GDM1 (cell line): ENCODE measurements around the gene USP2.
A peak's percentile ranks its signal among the peaks of the same experiment; 100 is the strongest.

ENCODE experiments used
- DNase-seq: peaks from one replicate; lab custom pipeline; 2025; lab: John Stamatoyannopoulos, UW

Gene USP2

DNA sequence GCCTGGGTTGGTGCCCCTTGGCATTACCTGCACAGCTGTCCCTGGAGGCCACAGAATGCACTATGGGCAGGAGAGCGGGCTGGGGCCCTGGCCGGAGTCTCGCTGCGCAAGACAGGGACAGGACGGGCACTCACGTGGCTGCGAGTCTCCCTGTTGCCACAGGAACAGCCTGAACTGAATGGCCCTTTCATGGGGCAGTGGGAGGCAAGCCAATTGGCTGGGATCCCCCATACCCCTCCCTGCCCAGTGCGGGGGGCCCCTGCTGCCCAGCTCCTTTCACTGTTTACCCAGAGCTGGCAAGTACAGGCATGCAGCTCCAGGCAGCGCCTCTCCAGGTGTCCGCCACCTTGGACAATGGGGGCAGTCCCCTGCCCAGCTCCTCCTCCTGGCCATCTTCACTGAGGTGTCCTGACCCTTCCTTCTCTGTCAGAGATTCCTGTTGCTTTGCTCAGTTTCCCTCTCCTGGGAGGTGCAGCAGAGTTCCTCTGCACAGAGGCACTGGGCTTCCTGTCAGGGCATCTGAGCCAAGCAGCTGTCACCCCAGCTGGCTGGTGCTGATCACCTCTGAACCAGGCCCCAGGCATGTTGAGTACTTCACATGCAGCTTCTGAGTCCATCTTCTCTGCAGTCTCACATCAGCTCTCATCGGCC lies 5.2 kb downstream of the USP2 start:
- no peak for DNase-seq

DNA sequence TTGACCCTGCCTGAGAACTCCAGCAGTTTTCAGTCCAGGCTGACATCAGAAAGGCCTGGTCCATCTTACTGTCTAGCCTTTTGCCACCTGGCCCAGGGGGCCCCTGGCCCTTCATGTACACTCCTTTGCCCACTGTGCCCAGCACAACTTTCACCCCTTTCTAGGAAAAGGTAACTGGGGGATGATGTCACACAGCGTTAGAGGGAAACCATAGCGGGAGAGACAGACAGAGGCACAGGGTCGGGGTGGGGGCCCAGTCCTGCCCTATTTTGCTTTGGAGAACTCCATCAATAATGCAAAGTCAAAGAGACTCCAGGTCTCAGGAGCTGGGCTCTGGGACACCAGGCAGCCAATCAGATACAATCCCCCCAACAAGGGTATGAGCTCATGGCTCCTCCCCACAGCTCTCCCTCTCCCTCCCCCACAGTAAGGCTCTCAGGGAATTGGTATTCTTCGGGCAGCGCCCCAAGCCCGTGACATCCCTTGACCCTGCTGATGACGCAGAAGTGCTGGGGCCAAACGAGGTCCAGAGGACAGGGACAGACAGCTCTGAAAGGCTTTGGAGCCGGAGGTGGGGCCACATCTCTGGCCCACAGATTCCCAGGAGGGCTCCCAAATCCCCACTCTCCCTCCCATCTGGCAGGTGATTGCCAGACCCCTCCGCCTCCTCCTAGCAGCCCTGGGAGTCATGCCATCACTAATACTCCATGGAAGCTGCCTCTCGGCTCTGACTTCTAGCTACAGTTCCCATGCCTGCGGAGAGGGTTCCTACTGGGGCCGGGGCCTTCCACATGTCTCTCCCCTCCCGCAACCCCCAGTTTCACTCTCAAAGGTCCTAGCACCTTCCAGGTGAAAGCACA lies 5.9 kb downstream of the USP2 start:
- DNase-seq = no peak

- DNase-seq = no peak
These were observed 6.7 kb downstream of the USP2 start for GRCh38 chr11:119374632-119375336.

GRCh38 chr11:119373921-119374631 lies 7.4 kb downstream of the USP2 start:
- peak; percentile 53 for DNase-seq

GRCh38 chr11:119373059-119373920 lies 8.2 kb downstream of the USP2 start:
- no peak for DNase-seq

DNA sequence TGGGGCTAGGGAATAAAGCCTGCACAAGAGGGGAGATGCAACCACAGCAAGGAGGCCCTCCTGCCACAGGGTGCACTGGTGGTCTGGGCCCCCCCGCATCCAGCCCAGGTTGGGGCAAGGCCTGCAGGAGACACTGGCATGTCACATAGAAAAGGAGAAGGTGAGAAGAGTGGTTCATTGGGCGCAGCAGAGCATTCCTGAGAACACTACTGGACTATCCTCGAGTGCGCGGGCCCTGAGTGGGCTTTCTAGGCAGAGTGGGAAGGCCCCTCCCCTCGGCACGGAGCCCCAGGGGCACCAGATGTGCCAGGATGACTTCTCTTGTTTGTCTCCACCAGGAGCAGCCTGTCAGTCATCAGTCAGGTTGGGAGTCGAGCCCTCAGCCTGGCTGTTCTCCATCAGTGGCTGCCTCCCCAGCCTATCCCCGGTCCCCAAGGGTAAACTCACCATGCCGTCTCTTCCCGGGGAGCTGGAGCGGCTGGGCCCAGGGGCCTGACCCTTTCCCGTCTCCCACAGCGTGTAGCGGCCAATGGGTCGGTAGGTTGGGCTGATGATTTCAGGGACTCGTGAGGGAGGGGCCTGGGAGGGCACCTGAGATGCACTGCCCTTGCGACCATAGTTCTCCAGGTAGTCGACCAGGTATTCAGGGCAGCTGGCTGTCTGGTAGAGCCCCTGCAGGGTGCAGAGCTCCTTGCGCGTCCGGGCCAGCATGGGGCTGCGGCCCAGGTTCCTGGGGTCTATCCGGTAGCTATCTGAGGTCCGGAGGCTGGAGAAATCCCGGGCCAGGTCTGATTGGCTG lies 9.0 kb downstream of the USP2 start:
- no peak for DNase-seq

DNA sequence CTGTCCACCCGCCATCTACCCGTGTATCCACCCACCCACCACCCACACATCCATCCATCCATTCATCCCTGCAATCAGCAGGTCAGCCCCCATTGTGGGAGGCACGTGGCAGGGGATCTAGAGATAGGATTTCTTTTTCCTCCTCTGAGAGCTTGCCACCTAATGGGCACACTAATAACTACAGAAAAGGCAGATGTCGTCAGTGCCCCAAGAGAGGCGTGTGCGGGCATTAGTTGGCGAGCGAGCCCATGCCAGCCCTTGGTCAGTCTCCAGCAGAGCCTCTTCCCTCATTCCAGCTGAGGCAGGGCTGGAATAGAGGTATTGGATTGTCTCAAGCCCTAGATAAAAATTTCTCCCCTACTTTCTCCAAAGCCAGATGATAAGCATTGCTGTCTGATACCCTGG lies 9.7 kb downstream of the USP2 start:
- DNase-seq = no peak

DNA sequence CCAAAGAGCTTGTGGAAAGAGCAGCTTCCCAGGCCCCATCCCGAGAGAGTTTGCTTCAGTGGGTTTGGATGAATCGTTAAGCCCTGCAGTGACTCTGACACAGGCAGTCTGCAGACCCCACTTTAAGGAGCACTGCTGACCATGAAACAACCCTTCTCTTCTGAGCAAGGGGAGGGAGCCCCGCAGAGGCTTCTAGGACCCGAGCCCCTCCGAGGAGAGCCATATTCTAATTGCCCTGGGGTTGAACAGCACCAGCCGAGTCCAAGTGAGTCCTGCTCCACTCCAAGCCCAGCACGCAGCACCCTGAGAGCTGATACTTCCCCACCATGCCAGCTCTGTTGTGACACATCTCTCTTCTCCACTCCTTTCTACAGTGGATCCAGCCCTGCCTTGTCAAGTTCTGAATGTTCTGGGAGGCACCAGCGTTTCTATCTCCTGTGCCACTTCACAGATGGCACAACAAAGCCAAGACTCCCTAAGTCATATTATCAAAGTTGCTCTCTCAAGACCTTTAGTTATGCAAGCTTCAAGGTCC lies 10.4 kb downstream of the USP2 start:
- no peak for DNase-seq

GRCh38 chr11:119370486-119371046 lies 10.9 kb downstream of the USP2 start:
- no peak for DNase-seq

- no peak for DNase-seq
These were observed 12.2 kb downstream of the USP2 start for GRCh38 chr11:119369132-119369925.

GRCh38 chr11:119368121-119369034 lies 13.1 kb downstream of the USP2 start:
- no peak for DNase-seq

GRCh38 chr11:119367661-119368120 lies 13.8 kb downstream of the USP2 start:
- DNase-seq = no peak

DNA sequence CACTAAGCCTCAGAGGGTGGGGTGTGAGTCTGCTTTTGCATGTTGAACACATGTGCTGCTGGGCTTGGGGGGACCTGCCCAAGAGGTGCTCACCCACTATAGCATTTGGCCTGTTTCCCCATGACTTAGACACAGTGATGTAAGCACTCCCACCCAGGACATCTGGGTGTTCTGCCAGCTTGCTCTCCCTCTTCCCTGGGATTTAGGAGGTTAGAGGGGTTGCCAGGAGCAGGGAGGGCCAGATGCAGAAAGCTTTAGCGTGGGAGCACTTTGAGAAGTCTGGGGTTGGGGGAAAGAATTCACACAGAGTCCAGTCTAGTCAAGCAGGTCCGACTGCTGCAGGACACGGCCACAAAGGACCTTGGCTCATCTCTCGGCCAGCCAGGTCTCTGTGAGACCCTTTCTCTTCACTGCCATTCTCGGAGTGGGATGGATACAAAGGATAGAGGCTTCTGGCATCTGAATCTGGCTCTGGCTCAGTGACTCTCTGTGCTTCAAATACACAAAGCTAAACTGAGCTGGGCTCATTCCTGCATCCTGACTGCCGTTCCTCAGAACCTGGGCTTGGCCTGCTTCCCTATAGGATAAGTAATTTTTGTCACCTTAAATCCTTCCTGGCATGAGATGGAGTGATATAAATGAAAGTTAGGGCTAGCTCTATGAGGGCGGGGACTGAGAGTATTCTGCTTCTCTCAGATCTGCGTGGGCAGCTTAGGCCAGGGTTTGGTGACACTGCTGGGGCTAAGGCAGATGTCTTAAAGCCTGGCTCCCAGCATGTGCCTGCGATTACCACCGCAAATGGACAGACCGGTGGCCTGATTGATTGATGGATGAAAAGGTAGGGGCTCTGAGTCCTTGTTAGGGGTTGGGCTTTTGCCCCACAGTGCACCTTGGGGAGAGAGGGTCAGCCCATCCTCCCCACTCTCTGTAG lies 14.5 kb downstream of the USP2 start:
- DNase-seq = no peak

DNA sequence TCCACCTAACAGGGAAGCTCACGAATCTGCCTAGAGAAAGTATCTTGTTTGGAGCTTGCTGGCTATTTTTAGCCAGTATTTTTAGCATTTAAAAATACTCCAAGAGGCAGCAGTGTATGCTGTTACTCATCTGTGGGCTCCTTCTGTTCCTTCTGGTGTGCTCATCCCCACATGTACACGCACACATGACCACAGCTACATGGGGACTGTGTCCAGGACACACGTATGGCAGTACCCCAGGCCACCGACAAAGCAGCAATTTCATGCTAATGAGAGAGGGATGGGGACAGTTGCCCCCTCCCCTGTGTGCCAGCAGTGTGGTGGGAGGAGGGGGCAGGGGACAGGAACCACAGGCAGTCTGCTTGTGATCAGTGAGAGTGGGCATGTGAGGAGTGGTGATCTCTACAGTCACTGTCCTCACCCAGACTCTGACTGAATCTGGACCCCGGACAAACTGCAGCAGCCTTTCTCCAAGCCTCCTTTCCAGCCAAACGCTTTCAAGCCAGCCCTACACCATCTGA lies 16.4 kb downstream of the USP2 start:
- DNase-seq = no peak

DNA sequence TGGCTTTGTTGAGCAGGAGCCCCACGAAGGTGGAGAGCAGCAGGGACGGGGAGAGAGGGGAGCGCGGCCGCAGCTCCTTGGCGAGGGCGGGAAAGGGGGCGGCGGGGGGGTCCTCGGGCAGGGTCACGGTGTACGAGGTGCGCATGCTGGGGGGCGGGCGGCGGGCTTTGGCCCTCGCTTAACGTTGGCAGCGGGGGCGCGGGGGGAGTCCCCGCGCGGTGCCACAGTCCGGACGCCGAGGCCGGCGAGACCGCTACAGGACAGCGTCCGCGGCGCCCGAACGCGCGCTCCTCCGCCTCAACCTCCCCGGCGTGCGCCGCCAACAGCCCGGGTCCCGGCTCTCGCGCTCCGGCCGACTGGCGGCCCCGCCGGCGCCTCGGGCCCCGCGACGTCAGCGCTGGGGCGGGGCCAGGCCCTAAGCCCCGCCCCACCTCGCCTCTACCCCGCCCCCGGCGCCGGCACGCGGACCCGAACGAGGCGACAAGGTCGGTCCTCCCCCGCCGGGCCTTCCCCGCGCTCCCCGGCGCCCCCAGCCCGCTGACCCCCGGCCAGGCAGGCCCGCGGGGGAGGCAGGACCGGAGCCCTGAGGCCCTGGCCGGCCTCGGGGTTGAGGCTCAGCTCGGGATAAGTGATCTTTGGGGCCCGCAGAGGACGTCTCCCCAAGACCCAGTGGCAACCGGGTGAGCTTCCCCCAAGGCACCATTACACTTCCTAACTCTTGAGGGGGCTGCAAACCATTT lies 17.5 kb downstream of the USP2 start:
- peak; percentile 15 for DNase-seq
